Uterus (tissue), 4 donors: ENCODE results near the gene PPP1R3F. TPM values are rescaled to one million over a fixed set of nuclear protein-coding genes. Genes with fewer than 3 reads are reported as not detected.

Source experiments
- total RNA-seq, 4 donors: library from RNA; depleted of rRNA in 3 of 4; stranded (reverse); fragments of >200 nt in 3 of 4; gene quantifications; one replicate each; pipeline versions ENCODE4 v1.1.0 to v1.2.4, GENCODE V29; 2014 to 2023
- donor health status: DM: yes; HTN: yes; CAD: no.

PPP1R3F gene
- total RNA-seq, 4 donors from 2014 or later = 3.3 to 16.5 (median 8.0) TPM

Other genes starting within 250 kb of the PPP1R3F start
- gene TFE3, start 226.4 kb upstream of the PPP1R3F start, total RNA-seq = 10 to 100 TPM; 16.7 to 75.0 (median 38.7) TPM
- 10 to 100 TPM in 1 of 4 donors, 1 to 10 TPM in 3; 2.0 to 12.0 (median 4.2) TPM for gene CCDC120, start 210.8 kb upstream of the PPP1R3F start, total RNA-seq
- gene PRAF2, start 195.8 kb upstream of the PPP1R3F start, total RNA-seq = 10 to 100 TPM in 2 of 4 donors, 1 to 10 TPM in 1, under 1 TPM in 1; 0.77 to 45.2 (median 23.8) TPM
- 10 to 100 TPM; 37.6 to 96.5 (median 58.7) TPM for gene WDR45, start 189.9 kb upstream of the PPP1R3F start, total RNA-seq
- gene GPKOW, start 146.1 kb upstream of the PPP1R3F start, total RNA-seq = 10 to 100 TPM in 2 of 4 donors, 1 to 10 TPM in 2; 5.6 to 22.0 (median 12.8) TPM
- 10 to 100 TPM in 1 of 4 donors, 1 to 10 TPM in 2, under 1 TPM in 1; 0.77 to 12.4 (median 5.2) TPM for gene MAGIX, start 107.0 kb upstream of the PPP1R3F start, total RNA-seq
- gene PLP2, start 97.9 kb upstream of the PPP1R3F start, total RNA-seq = 100 to 1,000 TPM in 1 of 4 donors, 10 to 100 TPM in 1, 1 to 10 TPM in 2; 2.6 to 171 (median 23.3) TPM
- 10 to 100 TPM; 14.2 to 17.6 (median 15.8) TPM for gene PRICKLE3, start 83.4 kb upstream of the PPP1R3F start, total RNA-seq
- gene SYP, start 69.6 kb upstream of the PPP1R3F start, total RNA-seq = 1 to 10 TPM in 3 of 4 donors, not detected in 1; 2.0 to 4.4 (median 3.0) TPM
- under 1 TPM in 2 of 4 donors, not detected in 2; 0.07 to 0.98 TPM for gene CACNA1F, start 36.5 kb upstream of the PPP1R3F start, total RNA-seq
- 10 to 100 TPM in 2 of 4 donors, 1 to 10 TPM in 2; 1.0 to 15.3 (median 10.6) TPM for gene CCDC22, start 34.3 kb upstream of the PPP1R3F start, total RNA-seq
- gene FOXP3, start 5.1 kb upstream of the PPP1R3F start, total RNA-seq = not detected
- gene GAGE10, start 33.9 kb downstream of the PPP1R3F start, total RNA-seq = not detected
- gene GAGE12J, start 52.2 kb downstream of the PPP1R3F start, total RNA-seq = not detected
- not detected for gene GAGE13, start 61.8 kb downstream of the PPP1R3F start, total RNA-seq